GM21381 (cell line): ENCODE data around the gene CLHC1.

Experiments
- ATAC-seq: cut with Tn5 transposase; IDR thresholded peaks from one replicate; pipeline ENCODE4 v1.9.1; 2021; ENCODE audit warnings: mild to moderate bottlenecking, moderate library complexity; ENCODE audit not compliant: unreplicated experiment

The CLHC1 gene

GRCh38 chr2:55169915-55170314, 62.2 kb downstream of the CLHC1 start:
- ATAC-seq = no peak

- no peak for ATAC-seq
These were observed 62.7 kb downstream of the CLHC1 start for GRCh38 chr2:55169359-55169758.

GRCh38 chr2:55168221-55169154, 63.6 kb downstream of the CLHC1 start:
- no peak for ATAC-seq

DNA sequence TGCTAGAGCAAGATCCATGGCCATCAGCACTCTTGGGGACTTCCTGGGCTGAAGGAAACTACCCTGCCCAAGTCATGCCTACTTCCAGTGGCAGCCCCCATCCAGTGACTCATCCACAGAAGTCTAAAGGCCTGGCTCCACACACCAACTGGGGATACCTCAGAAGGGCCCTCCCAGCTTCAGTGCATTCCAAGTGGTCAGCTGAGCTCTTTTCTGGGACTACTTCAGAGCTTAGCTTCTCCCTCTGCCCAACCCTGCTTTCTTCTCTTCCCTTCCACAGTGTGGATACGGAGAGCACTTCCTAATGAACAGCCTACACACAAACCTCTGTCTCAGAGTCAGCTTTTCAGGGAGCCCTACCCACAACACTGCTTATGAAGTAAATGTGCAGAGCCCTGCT, 66.5 kb downstream of the CLHC1 start:
- ATAC-seq = no peak

- ATAC-seq = no peak
These were observed 67.3 kb downstream of the CLHC1 start for GRCh38 chr2:55164534-55165480.

GRCh38 chr2:55163941-55164390, 68.1 kb downstream of the CLHC1 start:
- no peak for ATAC-seq

DNA sequence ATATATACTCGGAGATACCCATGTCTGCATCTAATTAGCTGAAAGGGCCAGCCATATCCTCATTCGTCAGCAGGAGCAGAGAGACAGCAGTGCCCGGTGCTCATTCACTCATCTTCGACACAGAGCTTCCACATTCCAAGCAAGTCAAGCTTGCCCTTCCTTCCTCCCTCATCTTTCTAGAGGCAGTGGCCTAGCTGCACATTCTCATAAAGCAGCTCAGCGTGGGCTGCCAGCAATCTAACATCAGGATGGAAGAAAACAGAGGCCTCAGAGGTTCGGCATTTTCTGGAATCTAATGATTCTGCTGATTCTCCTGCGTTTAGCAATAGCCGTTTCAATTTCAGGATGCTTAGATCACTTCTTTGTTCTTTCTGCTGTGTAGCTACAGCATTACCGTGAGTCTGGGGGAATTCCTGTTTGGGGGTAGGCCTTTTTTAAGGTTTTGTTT, 68.8 kb downstream of the CLHC1 start:
- no peak for ATAC-seq

- ATAC-seq = no peak
These were observed 69.6 kb downstream of the CLHC1 start for GRCh38 chr2:55162284-55163006.

GRCh38 chr2:55161295-55162210, 70.5 kb downstream of the CLHC1 start:
- no peak for ATAC-seq

- ATAC-seq = no peak
These were observed 71.7 kb downstream of the CLHC1 start for GRCh38 chr2:55160422-55160821.

DNA sequence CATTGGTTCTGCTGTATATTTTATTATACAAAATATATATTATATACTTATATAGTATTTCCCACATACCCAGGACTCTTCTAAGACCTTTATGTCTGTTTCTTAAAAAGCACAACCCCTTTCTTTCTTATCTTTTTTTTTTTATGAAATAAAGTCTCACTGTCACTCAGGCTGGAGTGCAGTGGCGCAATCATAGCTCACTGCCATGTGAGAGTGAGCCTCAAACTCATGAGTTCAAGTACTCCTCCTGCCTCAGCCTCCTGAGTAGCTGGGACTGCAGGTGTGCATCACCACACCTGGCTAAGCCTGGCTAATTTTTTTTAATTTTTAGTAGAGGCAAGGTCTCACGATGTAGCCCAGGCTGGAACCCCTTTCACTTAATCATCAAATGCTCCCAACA, 72.3 kb downstream of the CLHC1 start:
- ATAC-seq = no peak

DNA sequence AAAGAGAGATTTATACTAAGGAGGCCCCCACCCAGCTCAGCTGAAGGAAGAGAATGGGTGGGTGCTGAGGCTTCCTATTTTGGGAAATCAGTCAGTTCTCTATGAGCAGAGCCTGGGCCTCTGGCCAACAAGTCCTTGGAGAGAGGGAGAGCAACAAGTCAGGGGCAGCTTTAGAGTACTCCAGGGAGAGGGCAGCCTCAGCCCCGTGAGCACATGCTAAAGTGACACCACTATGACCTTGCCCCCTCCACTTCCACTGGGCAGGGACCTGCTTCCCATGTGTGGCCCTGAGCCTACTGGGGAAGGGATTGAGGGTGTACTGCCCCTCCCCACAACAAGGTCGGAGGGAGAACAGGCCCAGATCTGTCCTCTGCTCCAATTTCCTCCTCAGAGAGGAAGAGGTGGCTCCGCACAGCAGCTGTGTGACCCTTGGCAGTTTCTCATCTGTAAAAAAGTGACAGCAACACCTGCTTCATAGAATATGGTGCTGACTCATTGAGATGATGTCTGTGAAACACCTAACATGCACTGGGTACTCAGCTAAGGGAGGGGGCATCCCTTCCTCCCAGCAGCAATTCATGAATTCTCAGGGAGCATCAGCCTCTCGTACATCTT, 72.9 kb downstream of the CLHC1 start:
- peak; percentile 65 for ATAC-seq

DNA sequence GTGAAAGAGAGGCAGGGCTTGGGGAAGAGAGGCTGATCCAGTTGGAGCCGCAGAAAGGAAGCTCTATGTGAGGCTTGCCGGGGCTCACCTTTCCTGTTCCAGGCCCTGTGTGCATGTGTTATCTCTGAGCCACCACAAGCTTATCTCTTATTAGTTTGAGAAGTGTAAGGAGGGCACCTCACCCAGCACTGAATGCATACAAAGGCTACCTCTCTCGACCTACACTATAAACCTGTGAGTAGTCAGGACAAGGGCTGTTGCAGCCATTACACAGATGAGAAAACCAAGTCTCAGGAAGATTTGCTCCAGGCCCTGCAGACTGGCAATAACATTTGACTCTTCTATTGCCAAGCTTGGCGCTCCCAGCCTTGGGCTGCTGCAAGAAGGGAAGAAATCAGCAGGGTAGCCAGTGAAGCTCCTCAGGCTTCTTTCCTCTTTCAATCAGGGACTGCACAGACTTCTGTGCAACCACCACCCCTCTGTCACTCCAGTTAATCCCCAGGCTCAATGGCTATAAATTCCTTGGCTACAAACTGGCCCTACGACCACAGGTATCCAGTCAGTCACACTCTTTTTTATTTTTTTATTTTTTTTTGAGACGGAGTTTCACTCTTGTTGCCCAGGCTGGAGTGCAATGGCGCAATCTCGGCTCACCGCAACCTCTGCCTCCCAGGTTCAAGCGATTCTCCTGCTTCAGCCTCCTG, 73.8 kb downstream of the CLHC1 start:
- ATAC-seq = no peak

- ATAC-seq = no peak
These were observed 74.6 kb downstream of the CLHC1 start for GRCh38 chr2:55157474-55157884.

DNA sequence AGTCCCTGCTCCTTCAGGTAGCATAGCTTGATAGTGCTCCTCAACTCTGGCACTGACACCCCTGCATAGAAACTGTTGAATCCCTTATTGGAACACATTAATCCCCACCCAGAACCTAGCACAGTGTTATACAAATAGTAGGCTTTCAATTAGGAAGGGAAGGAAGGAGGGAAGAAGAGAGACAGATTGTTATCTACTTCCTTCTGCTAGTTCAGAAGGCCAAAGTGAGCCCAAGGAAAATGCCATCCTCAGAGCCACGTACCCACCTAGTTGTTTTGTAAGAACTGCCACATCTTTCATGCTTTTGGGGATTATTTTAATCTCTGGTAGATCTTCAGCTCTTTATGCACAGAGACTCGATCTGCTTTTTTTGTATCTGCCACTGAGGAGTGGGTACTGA, 75.1 kb downstream of the CLHC1 start:
- ATAC-seq = no peak

- ATAC-seq = no peak
These were observed 75.8 kb downstream of the CLHC1 start for GRCh38 chr2:55156326-55156725.

- ATAC-seq = no peak
These were observed 76.3 kb downstream of the CLHC1 start for GRCh38 chr2:55155764-55156281.

- no peak for ATAC-seq
These were observed 76.9 kb downstream of the CLHC1 start for GRCh38 chr2:55155206-55155605.
